GM12891 (cell line): ENCODE data around the gene TBATA.
"Not testable (repeated sequence)": the region's sequence is repeated elsewhere in the genome, so short reads cannot be mapped to it uniquely, and the experiment has no call there.

Experiments
- DNase-seq: peaks from one replicate; pipeline ENCODE4 v3.0.0; 2011; ENCODE audit warnings: low spot score; ENCODE audit not compliant: insufficient read length
- FAIRE-seq: peaks from 2 replicates; lab custom pipeline; 2011; peaks lifted over from hg19 to GRCh38; lab: Jason Lieb, UNC
- PAX5 ChIP-seq: IDR thresholded peaks from 2 replicates; pipeline ENCODE4 v1.6.1; 2011; ENCODE audit warnings: low read length, moderate library complexity, mild to moderate bottlenecking; ENCODE audit not compliant: insufficient read depth, severe bottlenecking
- POLR2A ChIP-seq: IDR thresholded peaks from 2 replicates; pipeline ENCODE4 v1.6.1; 2011; ENCODE audit warnings: low read depth, low read length, control low read depth
- POLR2AphosphoS5 ChIP-seq: IDR thresholded peaks from 2 replicates; pipeline ENCODE4 v1.6.1; 2011; ENCODE audit warnings: low read depth, low read length, control low read depth
- POU2F2 ChIP-seq: IDR thresholded peaks from 2 replicates; pipeline ENCODE4 v1.6.1; 2011; ENCODE audit warnings: low read depth, mild to moderate bottlenecking, control low read depth, low read length, moderate library complexity
- SPI1 ChIP-seq: IDR thresholded peaks from 2 replicates; pipeline ENCODE4 v1.6.1; 2011; ENCODE audit warnings: low read depth, low read length, control low read depth
- TAF1 ChIP-seq: IDR thresholded peaks from 2 replicates; pipeline ENCODE4 v1.6.1; 2011; ENCODE audit warnings: low read depth, low read length, control low read depth

TBATA gene

GRCh38 chr10:70774810-70775678, 10.1 kb downstream of the TBATA start:
- no peak for TF ChIP-seq POLR2AphosphoS5
- TF ChIP-seq PAX5: no peak
- TF ChIP-seq POLR2A: no peak
- no peak for TF ChIP-seq TAF1
- TF ChIP-seq POU2F2: no peak
- TF ChIP-seq SPI1: no peak
- DNase-seq: no peak
- FAIRE-seq: no peak

DNA sequence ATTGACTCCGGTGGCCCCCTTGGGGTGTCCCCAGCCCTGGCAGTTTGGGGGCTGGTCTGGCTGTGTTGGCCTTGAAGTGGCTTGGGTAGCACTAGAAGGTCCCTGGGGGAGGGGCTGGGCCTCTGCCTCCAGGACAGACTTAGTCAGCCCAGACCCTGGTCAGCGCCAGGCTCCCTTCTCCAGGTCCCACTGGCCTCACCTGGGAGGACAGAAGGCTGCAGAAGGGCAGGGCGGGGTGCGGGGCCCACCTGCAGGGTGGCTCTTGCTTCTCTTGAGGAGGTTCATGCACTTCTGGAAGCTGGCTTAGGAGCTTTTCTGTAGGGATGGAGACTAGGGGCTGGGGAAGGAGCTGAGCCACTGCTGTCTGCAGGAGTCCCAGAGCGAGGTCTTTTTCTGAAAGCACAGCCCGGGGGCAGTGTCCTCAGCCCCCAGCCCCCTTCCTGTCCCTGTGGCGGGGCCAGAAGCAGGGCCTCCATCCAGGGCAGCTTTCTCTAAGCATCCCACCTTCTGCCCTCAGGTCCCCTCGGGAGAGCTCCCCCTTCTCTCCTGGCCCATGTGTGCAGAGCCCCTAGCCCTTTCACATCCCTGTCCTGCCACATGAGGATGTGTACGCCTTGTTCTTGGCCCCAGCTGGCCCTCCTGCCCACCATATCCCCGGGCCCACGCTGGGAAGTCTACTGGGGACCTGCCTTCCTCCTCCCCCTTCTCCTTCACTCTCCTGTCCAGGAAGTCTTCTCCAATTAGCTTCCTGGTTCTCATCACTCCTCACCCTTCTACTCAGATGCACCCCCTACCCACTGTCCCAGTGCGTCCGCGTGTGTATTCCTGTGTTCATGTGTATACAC, 11.0 kb downstream of the TBATA start:
- no peak for DNase-seq
- FAIRE-seq: no peak
- TF ChIP-seq POU2F2: no peak
- no peak for TF ChIP-seq POLR2A
- TF ChIP-seq POLR2AphosphoS5: no peak
- no peak for TF ChIP-seq SPI1
- no peak for TF ChIP-seq PAX5

GRCh38 chr10:70773461-70773860, 11.7 kb downstream of the TBATA start:
- no peak for FAIRE-seq

GRCh38 chr10:70772627-70773026, 12.6 kb downstream of the TBATA start:
- no peak for FAIRE-seq
- TF ChIP-seq POLR2A: no peak
- no peak for TF ChIP-seq POLR2AphosphoS5
- no peak for TF ChIP-seq TAF1
- no peak for TF ChIP-seq SPI1
- TF ChIP-seq POU2F2: no peak
- no peak for TF ChIP-seq PAX5
- no peak for DNase-seq

More at GRCh38 chr10:70773461-70773860, 11.7 kb downstream of the TBATA start:
- no peak for TF ChIP-seq POU2F2
- DNase-seq: no peak

DNA sequence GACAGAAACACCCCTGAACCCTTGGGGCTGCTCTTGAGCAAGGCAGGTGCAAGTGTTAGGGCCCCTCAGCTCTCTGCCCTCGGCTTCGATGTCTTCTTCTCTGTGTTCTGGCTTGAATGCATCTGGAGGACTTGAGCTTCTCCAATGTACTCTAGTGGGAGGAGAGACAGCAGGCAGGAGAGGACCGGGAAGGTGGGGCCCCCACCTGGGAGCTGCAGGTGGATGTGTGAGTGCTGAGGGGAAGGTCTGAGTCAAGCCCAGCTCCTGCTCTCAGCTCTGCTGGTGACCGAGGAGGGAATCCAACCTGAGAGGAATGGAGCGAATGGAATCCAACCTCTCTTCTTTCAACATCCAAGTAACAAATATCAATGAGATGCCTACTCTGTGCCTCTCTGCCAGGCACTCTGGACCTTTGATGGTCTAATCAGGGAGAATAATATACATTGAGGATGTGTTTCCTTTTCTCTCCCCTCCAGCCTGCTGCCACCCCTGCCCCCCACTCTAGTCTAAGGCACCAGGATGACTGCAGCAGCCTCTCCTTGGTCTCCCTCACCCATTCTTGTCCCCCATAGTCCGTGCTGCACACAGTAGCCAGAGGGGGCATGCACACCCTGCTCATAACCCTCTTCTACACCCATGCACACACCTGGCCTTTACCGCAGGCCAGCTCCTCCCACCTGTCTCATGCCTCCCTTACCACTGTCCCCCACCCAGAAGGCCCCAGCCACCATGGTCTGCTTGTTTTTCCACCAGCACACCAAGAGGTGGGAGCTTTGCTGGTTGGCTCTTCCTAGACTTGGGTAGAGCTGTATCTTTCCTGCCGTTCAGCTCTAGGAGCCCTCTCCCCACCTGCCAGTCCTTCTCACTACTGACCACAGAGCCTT, 13.6 kb downstream of the TBATA start:
- FAIRE-seq (no peak), DNase-seq (no peak)
- TF ChIP-seq POU2F2: no peak
- no peak for TF ChIP-seq PAX5
- TF ChIP-seq POLR2AphosphoS5: no peak
- no peak for TF ChIP-seq POLR2A
- TF ChIP-seq SPI1: no peak
- TF ChIP-seq TAF1: no peak

DNA sequence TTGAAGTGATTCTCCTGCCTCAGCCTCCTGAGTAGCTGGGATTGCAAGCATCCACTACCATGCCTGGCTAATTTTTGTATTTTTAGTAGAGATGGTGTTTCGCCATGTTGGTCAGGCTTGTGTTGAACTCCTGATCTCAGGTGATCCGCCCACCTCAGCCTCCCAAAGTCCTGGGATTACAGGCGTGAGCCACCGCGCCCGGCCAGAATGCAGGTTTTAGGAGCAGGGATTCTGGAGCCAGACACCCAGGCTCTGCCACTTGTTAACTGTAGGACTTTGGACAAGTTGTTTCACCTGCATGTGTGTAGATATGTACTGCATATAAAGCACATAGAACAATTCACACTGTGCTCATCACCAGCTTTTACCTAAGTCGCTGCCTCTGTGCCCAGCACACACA, 14.7 kb downstream of the TBATA start:
- FAIRE-seq, DNase-seq: not testable (repeated sequence)

DNA sequence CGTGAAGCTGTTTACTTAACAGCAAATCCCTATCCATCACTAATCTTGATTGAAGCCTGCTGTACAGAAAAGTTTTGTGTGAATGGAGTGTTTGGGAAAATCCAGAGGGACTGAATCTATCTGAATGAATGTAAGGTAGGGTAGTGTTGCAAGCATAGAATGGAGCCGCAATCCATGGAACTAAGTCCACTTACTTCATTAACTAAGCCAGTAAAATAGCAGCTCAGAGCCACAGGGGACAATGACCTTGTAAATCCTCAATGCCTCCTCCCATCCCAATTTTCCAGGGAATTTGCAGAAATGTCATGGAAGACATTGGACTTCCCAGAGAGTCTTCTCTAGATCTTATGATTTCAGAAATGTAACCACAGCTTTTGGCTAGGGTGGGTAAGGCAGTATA, 15.2 kb downstream of the TBATA start:
- no peak for DNase-seq
- TF ChIP-seq POU2F2 (no peak), SPI1 (no peak), PAX5 (no peak), POLR2A (no peak), TAF1 (no peak), POLR2AphosphoS5 (no peak)
- no peak for FAIRE-seq

GRCh38 chr10:70769121-70769520, 16.1 kb downstream of the TBATA start:
- TF ChIP-seq TAF1: no peak
- TF ChIP-seq POLR2A: no peak
- TF ChIP-seq PAX5: no peak
- TF ChIP-seq SPI1: no peak
- TF ChIP-seq POLR2AphosphoS5: no peak
- no peak for TF ChIP-seq POU2F2
- FAIRE-seq: no peak

DNA sequence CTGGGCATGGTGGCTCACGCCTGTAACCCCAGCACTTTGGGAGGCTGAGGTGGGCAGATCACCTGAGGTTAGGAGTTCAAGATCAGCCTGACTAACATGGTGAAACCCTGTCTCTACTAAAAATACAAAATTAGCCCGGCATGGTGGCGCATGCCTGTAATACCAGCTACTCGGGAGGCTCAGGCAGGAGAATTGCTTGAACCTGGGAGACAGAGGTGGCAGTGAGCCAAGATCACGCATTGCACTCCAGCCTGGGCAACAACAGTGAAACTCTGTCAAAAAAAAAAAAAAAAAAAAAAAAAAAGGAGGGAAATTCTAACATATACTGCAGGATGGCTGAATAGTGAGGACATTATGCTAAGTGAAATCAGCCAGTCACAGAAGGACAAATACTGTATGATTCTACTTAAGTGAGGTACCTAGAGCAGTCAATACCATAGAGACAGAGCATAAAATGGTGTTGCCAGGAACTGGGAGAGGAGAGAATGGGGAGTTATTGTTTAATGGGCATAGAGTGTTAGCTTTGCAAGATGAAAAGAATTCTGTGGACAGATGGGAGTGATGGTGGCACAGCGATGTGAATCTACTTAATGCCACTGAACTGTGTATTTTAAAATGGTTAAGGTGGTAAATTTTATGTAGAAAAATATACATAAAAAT, 17.0 kb downstream of the TBATA start:
- DNase-seq, FAIRE-seq: not testable (repeated sequence)

More at GRCh38 chr10:70769121-70769520, 16.1 kb downstream of the TBATA start:
- DNase-seq: no peak
